ENCODE measurements around the gene TSSC4. TPM values are rescaled to one million over a fixed set of nuclear protein-coding genes. Genes with fewer than 3 reads are reported as not detected.

The TSSC4 gene
- total RNA-seq, 1 experiment from 2014 or later, result 47.1 TPM

- DNase-seq (ENCODE audit: low read depth, low spot score) (no peak), ATAC-seq (no peak)
- no peak overlapping the region for H2AFZ ChIP-seq (ENCODE audit: low read depth, low read length, poor library complexity, severe bottlenecking)
- BruUV-seq (replicated peaks), result no TSS peak
- intact Hi-C loops (cut with micrococcal nuclease), result no loop called here
- TF ChIP-seq ZNF274 (IDR thresholded peaks at IDR 0.05; ENCODE audit: low read depth, low read length) (no peak), MAX (IDR thresholded peaks at IDR 0.05) (no peak), EZH2 (IDR thresholded peaks at IDR 0.05) (no peak), CTCF (IDR thresholded peaks at IDR 0.05 in 2 of 3, conservative IDR thresholded peaks at IDR 0.05 in 1 of 3; ENCODE audit: borderline replicate concordance in 1 of 3, insufficient read depth in 1 of 3, low read depth in 2 of 3, low read length in 2 of 3) (no peak), SP1 (IDR thresholded peaks at IDR 0.05; ENCODE audit: low read depth) (no peak), REST (IDR thresholded peaks at IDR 0.05; ENCODE audit: low read depth) (no peak), ZFX (IDR thresholded peaks at IDR 0.05) (no peak), YY1 (IDR thresholded peaks at IDR 0.05; ENCODE audit: extremely low read depth, insufficient replicate concordance, low read depth, low read length) (no peak), POLR2AphosphoS5 (IDR thresholded peaks at IDR 0.05; ENCODE audit: low read depth, low read length) (no peak), RAD21 (IDR thresholded peaks at IDR 0.05; ENCODE audit: low read depth) (no peak), JUND (IDR thresholded peaks at IDR 0.05) (no peak), CEBPB (IDR thresholded peaks at IDR 0.05; ENCODE audit: low read depth) (no peak), ELF1 (IDR thresholded peaks at IDR 0.05; ENCODE audit: borderline replicate concordance, low read depth) (no peak), ZBTB33 (IDR thresholded peaks at IDR 0.05; ENCODE audit: extremely low read depth, insufficient replicate concordance, low read length) (no peak)
- no peaks in the 10 kb centered on the region for H3K79me2 ChIP-seq (ENCODE audit: insufficient read depth, low read length)
- H3K4me1 ChIP-seq (ENCODE audit: control insufficient read depth in 1 of 2, insufficient read depth in 2 of 2, low read length in 2 of 2), result no peaks in the 10 kb centered on the region
- H3K27me3 ChIP-seq (ENCODE audit: insufficient read depth, low read length), result no peaks in the 10 kb centered on the region
- ChIA-PET POLR2A (no interaction called here), CTCF (no interaction called here), RAD21 (ENCODE audit: low non-redundant PET in 1 of 2, low total read pairs in 2 of 2, uncharacterized antibody in 2 of 2, unreplicated experiment in 2 of 2) (no interaction called here)
- no peaks in the 10 kb centered on the region for H4K20me1 ChIP-seq (ENCODE audit: insufficient read depth)
- no peaks in the 10 kb centered on the region for H3K36me3 ChIP-seq (ENCODE audit: control insufficient read depth in 1 of 2, insufficient read depth in 2 of 2, low read length in 2 of 2)
- H3K27ac ChIP-seq (ENCODE audit: low read depth, low read length), result no peak overlapping the region
- no peak overlapping the region for H3K9ac ChIP-seq (ENCODE audit: low read length)
- H3K4me2 ChIP-seq (ENCODE audit: low read length), result no peak overlapping the region
- no peaks in the 10 kb centered on the region for H3K9me2 ChIP-seq (ENCODE audit: insufficient read depth)
- no peaks in the 10 kb centered on the region for H3K9me3 ChIP-seq (ENCODE audit: control insufficient read depth in 1 of 2, insufficient read depth in 1 of 2, low read depth in 1 of 2, low read length in 2 of 2)
- no peak overlapping the region for H3K4me3 ChIP-seq (replicated peaks in 1 of 2; ENCODE audit: low read depth in 1 of 2, low read length in 2 of 2)
These were observed 10.1 kb downstream of the TSSC4 start for GRCh38 chr11:2410616-2411015.

Measured in HCT116 (cell line).